Smooth muscle cell (in vitro differentiated cells): ENCODE results near the gene BRPF3. TPM values are rescaled to one million over a fixed set of nuclear protein-coding genes. Genes with fewer than 3 reads are reported as not detected.

Experiments used
- DNase-seq: peaks from one replicate; lab custom pipeline; 2025; ENCODE audit not compliant: unreplicated experiment; lab: John Stamatoyannopoulos, UW
- H2AFZ ChIP-seq: fragments of 200-600 bp; sonication (generic); 2 replicates; pipeline ENCODE4 v1.6.0; 2016; ENCODE audit warnings: antibody characterized with exemption, low read depth, mild to moderate bottlenecking
- H3F3A ChIP-seq: fragments of 200-600 bp; sonication (generic); 2 replicates; pipeline ENCODE4 v1.6.0; 2017; ENCODE audit warnings: antibody characterized with exemption, low read depth
- H3K27ac ChIP-seq: fragments of 200-600 bp; sonication (generic); 2 replicates; pipeline ENCODE4 v1.5.1; 2016; ENCODE audit warnings: low read depth, mild to moderate bottlenecking
- H3K27me3 ChIP-seq: fragments of 200-600 bp; sonication (generic); 2 replicates; pipeline ENCODE4 v1.6.1; 2016; ENCODE audit warnings: low read depth, mild to moderate bottlenecking
- H3K36me3 ChIP-seq: fragments of 200-600 bp; sonication (generic); 2 replicates; pipeline ENCODE4 v1.5.1; 2016; ENCODE audit warnings: low read depth
- H3K4me1 ChIP-seq: fragments of 200-600 bp; sonication (generic); 2 replicates; pipeline ENCODE4 v1.5.1; 2016; ENCODE audit warnings: low read depth
- H3K4me2 ChIP-seq: fragments of 200-600 bp; sonication (generic); 2 replicates; pipeline ENCODE4 v1.6.0; 2016; ENCODE audit warnings: mild to moderate bottlenecking
- H3K4me3 ChIP-seq: fragments of 200-600 bp; sonication (generic); 2 replicates; pipeline ENCODE4 v1.5.1; 2016; ENCODE audit warnings: mild to moderate bottlenecking
- H3K79me2 ChIP-seq: fragments of 200-600 bp; sonication (generic); 2 replicates; pipeline ENCODE4 v1.6.0; 2016; ENCODE audit warnings: low read depth, mild to moderate bottlenecking
- H3K9ac ChIP-seq: fragments of 200-600 bp; sonication (generic); 2 replicates; pipeline ENCODE4 v1.6.0; 2016; ENCODE audit warnings: low read depth
- H3K9me3 ChIP-seq: fragments of 200-600 bp; sonication (generic); replicated peaks from 2 replicates; pipeline ENCODE4 v1.5.1; 2016; ENCODE audit warnings: low read depth
- H4K20me1 ChIP-seq: fragments of 200-600 bp; sonication (generic); 2 replicates; pipeline ENCODE4 v1.6.0; 2016; ENCODE audit warnings: low read depth
- CTCF ChIP-seq: fragments of 200-600 bp; sonication (generic); IDR thresholded peaks from 2 replicates; pipeline ENCODE4 v1.5.1; 2017; ENCODE audit warnings: borderline replicate concordance, mild to moderate bottlenecking, antibody characterized with exemption; ENCODE audit not compliant: insufficient read depth, poor library complexity, severe bottlenecking
- WGBS: methylation state at CpG from one replicate; pipeline ENCODE4 v1.1.7; 2016; ENCODE audit warnings: low lambda C conversion rate; 5-methylcytosine and 5-hydroxymethylcytosine counted together
- polyA plus RNA-seq: library from polyadenylated mRNA; unstranded; fragments of >200 nt; fragmentation: Nextera tagmentation; extraction: Ambion mirVana; gene quantifications from 2 replicates; pipeline ENCODE4 v1.2.1, GENCODE V29; 2016
- total RNA-seq: library from RNA; depleted of rRNA; stranded (reverse); fragments of >200 nt; gene quantifications from 2 replicates; pipeline ENCODE4 v1.2.3, GENCODE V29; 2014

The BRPF3 gene
- total and polyA plus RNA-seq, 2 experiments from 2014 or later, result 8.9 to 20.0 TPM

GRCh38 chr6:36280467-36280866, 83.9 kb downstream of the BRPF3 start:
- H3K27ac ChIP-seq, result no peak overlapping the region
- no peak overlapping the region for H2AFZ ChIP-seq
- no peaks in the 10 kb centered on the region for H4K20me1 ChIP-seq
- no peak for DNase-seq
- no peaks in the 10 kb centered on the region for H3K36me3 ChIP-seq
- H3F3A ChIP-seq, result no peaks in the 10 kb centered on the region
- H3K4me2 ChIP-seq, result no peak overlapping the region
- no peaks in the 10 kb centered on the region for H3K79me2 ChIP-seq
- WGBS, result 64% methylated on average over 3 of the region's 3 CpGs
- TF ChIP-seq CTCF, result no peak
- H3K4me3 ChIP-seq, result no peak overlapping the region
- H3K9ac ChIP-seq, result no peak overlapping the region
- peaks cover 26% of the 10 kb centered on the region for H3K27me3 ChIP-seq
- no peaks in the 10 kb centered on the region for H3K4me1 ChIP-seq
- no peaks in the 10 kb centered on the region for H3K9me3 ChIP-seq

DNA sequence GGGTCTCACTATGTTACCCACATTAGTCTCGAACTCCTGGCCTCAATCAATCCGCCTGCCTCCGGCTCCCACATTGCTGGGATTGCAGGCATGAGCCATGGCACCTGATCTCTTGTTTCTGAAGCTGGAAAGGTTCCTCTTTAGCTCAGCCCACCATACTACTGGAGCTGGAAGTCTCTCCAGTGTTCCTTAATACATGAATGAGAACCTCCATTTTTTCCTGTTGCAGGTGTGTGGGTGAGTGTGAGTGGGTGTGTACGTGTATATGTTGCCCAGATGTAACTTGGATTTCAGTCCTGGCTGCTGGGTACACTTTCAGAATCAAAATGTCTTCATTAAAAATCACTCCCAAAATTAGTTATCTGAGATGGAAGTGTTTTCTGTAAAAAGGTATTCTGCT, 84.4 kb downstream of the BRPF3 start:
- no peaks in the 10 kb centered on the region for H3K36me3 ChIP-seq
- no peak overlapping the region for H3K9ac ChIP-seq
- no peak for TF ChIP-seq CTCF
- no peak overlapping the region for H2AFZ ChIP-seq
- H3K27ac ChIP-seq, result no peak overlapping the region
- WGBS, result 91% methylated on average over 4 of the region's 4 CpGs
- no peak overlapping the region for H3K4me3 ChIP-seq
- peaks cover 29% of the 10 kb centered on the region for H3K27me3 ChIP-seq
- no peaks in the 10 kb centered on the region for H3K9me3 ChIP-seq
- no peak for DNase-seq
- H4K20me1 ChIP-seq, result no peaks in the 10 kb centered on the region
- H3K79me2 ChIP-seq, result no peaks in the 10 kb centered on the region
- no peaks in the 10 kb centered on the region for H3F3A ChIP-seq
- H3K4me2 ChIP-seq, result no peak overlapping the region
- no peaks in the 10 kb centered on the region for H3K4me1 ChIP-seq

Other genes with a start within 250 kb of the BRPF3 start
- gene SLC26A8, start 172.1 kb upstream of the BRPF3 start, total RNA-seq, result not detected in 2 replicates
- 0.09 TPM in 1 of 2 replicates, not detected in the other for gene SLC26A8, start 172.1 kb upstream of the BRPF3 start, polyA plus RNA-seq
- gene MAPK14, start 168.9 kb upstream of the BRPF3 start, total RNA-seq, result 57.6 and 62.8 TPM in 2 replicates
- 28.0 and 29.3 TPM in 2 replicates for gene MAPK14, start 168.9 kb upstream of the BRPF3 start, polyA plus RNA-seq
- gene MAPK13, start 66.2 kb upstream of the BRPF3 start, total RNA-seq, result 10.8 and 11.3 TPM in 2 replicates
- 8.4 and 16.8 TPM in 2 replicates for gene MAPK13, start 66.2 kb upstream of the BRPF3 start, polyA plus RNA-seq
- gene PNPLA1, start 73.3 kb downstream of the BRPF3 start, total RNA-seq, result 0.09 TPM in 1 of 2 replicates, not detected in the other
- not detected in 2 replicates for gene PNPLA1, start 73.3 kb downstream of the BRPF3 start, polyA plus RNA-seq
- not detected in 2 replicates for gene BNIP5, start 140.1 kb downstream of the BRPF3 start, total RNA-seq
- not detected in 2 replicates for gene BNIP5, start 140.1 kb downstream of the BRPF3 start, polyA plus RNA-seq
- 0.18 TPM in 1 of 2 replicates, not detected in the other for gene ETV7, start 190.9 kb downstream of the BRPF3 start, total RNA-seq
- gene ETV7, start 190.9 kb downstream of the BRPF3 start, polyA plus RNA-seq, result 0.83 and 1.2 TPM in 2 replicates
- gene PXT1, start 246.1 kb downstream of the BRPF3 start, total RNA-seq, result not detected in 2 replicates
- gene PXT1, start 246.1 kb downstream of the BRPF3 start, polyA plus RNA-seq, result not detected in 2 replicates
- gene KCTD20, start 246.3 kb downstream of the BRPF3 start, total RNA-seq, result 54.9 and 61.3 TPM in 2 replicates
- 29.6 and 31.3 TPM in 2 replicates for gene KCTD20, start 246.3 kb downstream of the BRPF3 start, polyA plus RNA-seq